BE2C (cell line): ENCODE measurements around the gene KIF9.

Experiments used
- DNase-seq: peaks from one replicate; pipeline ENCODE4 v3.0.0-alpha.2; 2020
- H3K27me3 ChIP-seq: fragments of 250-450 bp; sonication (Bioruptor Pico); 2 replicates; pipeline ENCODE4 v1.5.1; 2020; ENCODE audit warnings: mild to moderate bottlenecking
- H3K36me3 ChIP-seq: fragments of 250-450 bp; sonication (Bioruptor Pico); 2 replicates; pipeline ENCODE4 v1.5.1; 2020; ENCODE audit warnings: mild to moderate bottlenecking
- H3K4me1 ChIP-seq: fragments of 250-450 bp; sonication (Bioruptor Pico); 2 replicates; pipeline ENCODE4 v1.5.1; 2020
- H3K4me3 ChIP-seq: 2 replicates; pipeline ENCODE4 v1.5.1; 2011; ENCODE audit warnings: low read depth, low read length
- H3K9me3 ChIP-seq: fragments of 250-450 bp; sonication (Bioruptor Pico); 2 replicates; pipeline ENCODE4 v1.5.1; 2020
- CTCF ChIP-seq: IDR thresholded peaks from 2 replicates; pipeline ENCODE4 v1.5.1; 2012; ENCODE audit warnings: mild to moderate bottlenecking, low read depth, low read length

The KIF9 gene

GRCh38 chr3:47267490-47267824 is 15.1 kb downstream of the KIF9 start:
- DNase-seq, result no peak
- H3K4me3 ChIP-seq, result no peak overlapping the region
- H3K36me3 ChIP-seq, result no peaks in the 10 kb centered on the region
- no peaks in the 10 kb centered on the region for H3K9me3 ChIP-seq
- no peaks in the 10 kb centered on the region for H3K27me3 ChIP-seq
- peaks cover 3% of the 10 kb centered on the region; the same call in 1 of the 2 replicates for H3K4me1 ChIP-seq
- no peak for TF ChIP-seq CTCF

GRCh38 chr3:47266709-47267489 is 15.7 kb downstream of the KIF9 start:
- no peak overlapping the region for H3K4me3 ChIP-seq
- no peaks in the 10 kb centered on the region for H3K9me3 ChIP-seq
- DNase-seq, result peak; percentile 85
- TF ChIP-seq CTCF, result no peak
- no peaks in the 10 kb centered on the region for H3K27me3 ChIP-seq
- no peaks in the 10 kb centered on the region for H3K36me3 ChIP-seq
- peaks cover 3% of the 10 kb centered on the region; the same call in 1 of the 2 replicates for H3K4me1 ChIP-seq

- H3K4me1 ChIP-seq, result peaks cover 3% of the 10 kb centered on the region; the same call in 1 of the 2 replicates
- no peak overlapping the region for H3K4me3 ChIP-seq
- no peak for TF ChIP-seq CTCF
Observed at GRCh38 chr3:47265725-47266428, 16.7 kb downstream of the KIF9 start.

GRCh38 chr3:47265008-47265407 is 17.6 kb downstream of the KIF9 start:
- Histone ChIP-seq H3K36me3 (no peaks in the 10 kb centered on the region), H3K4me1 (peaks cover 3% of the 10 kb centered on the region; the same call in 1 of the 2 replicates), H3K9me3 (no peaks in the 10 kb centered on the region), H3K27me3 (no peaks in the 10 kb centered on the region), H3K4me3 (no peak overlapping the region)
- DNase-seq, result no peak
- no peak for TF ChIP-seq CTCF

More at GRCh38 chr3:47265725-47266428, 16.7 kb downstream of the KIF9 start:
- Histone ChIP-seq H3K36me3 (no peaks in the 10 kb centered on the region), H3K9me3 (no peaks in the 10 kb centered on the region), H3K27me3 (no peaks in the 10 kb centered on the region)
- no peak for DNase-seq

- no peaks in the 10 kb centered on the region for H3K36me3 ChIP-seq
- H3K27me3 ChIP-seq, result no peaks in the 10 kb centered on the region
- no peak for TF ChIP-seq CTCF
- H3K9me3 ChIP-seq, result no peaks in the 10 kb centered on the region
- no peak overlapping the region for H3K4me3 ChIP-seq
- DNase-seq, result peak; percentile 14
- H3K4me1 ChIP-seq, result no peaks in the 10 kb centered on the region
Observed at GRCh38 chr3:47261301-47261700, 21.3 kb downstream of the KIF9 start.

- no peak overlapping the region for H3K4me3 ChIP-seq
- DNase-seq, result no peak
- no peaks in the 10 kb centered on the region for H3K36me3 ChIP-seq
- no peak for TF ChIP-seq CTCF
- H3K27me3 ChIP-seq, result no peaks in the 10 kb centered on the region
- H3K9me3 ChIP-seq, result no peaks in the 10 kb centered on the region
- H3K4me1 ChIP-seq, result no peaks in the 10 kb centered on the region
Observed at GRCh38 chr3:47260605-47261004, 22.0 kb downstream of the KIF9 start.
